T-helper 1 cell treated with Interleukin-12 subunit alpha and Interleukin-12 subunit beta and Interleukin-4 antibody, amounts not matched to agents 30 ng/mL and 1 ng/mL, for 36 hours (primary cell): Measurements from ENCODE around the gene DVL2. TPM values are rescaled to one million over a fixed set of nuclear protein-coding genes. Genes with fewer than 3 reads are reported as not detected.
"Not testable (repeated sequence)": the region's sequence is repeated elsewhere in the genome, so short reads cannot be mapped to it uniquely, and the experiment has no call there.

Experiments used
- intact Hi-C: fragments of 100-400 bp; cut with micrococcal nuclease; formaldehyde crosslinking; loops from one replicate; pipeline ENCODE4 v1.15.1; 2024
- total RNA-seq: library from RNA; stranded (reverse); gene quantifications from 2 replicates; pipeline ENCODE4 v1.2.3, GENCODE V29; 2022

DVL2 gene
- total RNA-seq, 1 donor from 2014 or later = 46.8 TPM

GRCh38 chr17:7258731-7259554 is 24.6 kb upstream of the DVL2 start:
- intact Hi-C loops = no loop called here

DNA sequence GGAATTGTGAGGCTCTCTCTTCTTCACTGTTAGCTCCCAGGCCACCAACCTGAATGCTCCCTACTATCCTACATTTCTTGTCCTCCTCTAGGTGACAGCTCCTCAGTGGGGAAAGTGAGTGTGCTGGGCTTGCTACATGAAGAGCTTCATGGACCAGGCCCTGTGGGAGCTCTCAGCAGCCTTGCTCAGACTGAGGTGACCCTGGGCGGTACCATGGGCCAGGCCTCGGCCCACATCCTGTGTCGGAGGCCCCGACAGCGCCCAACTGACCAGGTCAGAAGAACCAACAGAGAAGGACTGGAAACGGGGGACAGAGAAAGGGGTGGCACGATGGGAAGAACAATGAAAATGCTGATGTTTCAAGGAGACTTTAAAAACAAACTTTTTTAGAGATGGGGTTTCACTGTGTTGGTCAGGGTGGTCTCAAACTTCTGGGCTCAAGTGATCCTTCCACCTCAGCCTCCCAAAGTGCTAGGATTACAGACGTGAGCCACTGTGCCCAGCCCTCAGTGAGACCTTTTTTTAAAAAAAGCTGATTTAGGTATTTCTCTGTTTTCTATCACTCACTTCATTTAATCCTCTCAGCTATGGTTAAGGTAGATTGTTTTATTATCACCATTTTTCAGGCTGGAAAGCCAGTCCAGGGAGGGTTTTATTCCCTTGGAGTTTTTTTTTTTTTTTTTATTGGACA is 22.6 kb upstream of the DVL2 start:
- intact Hi-C loops = no loop called here

- intact Hi-C loops = loop anchor here (5.0 kb wide), 1 partner anchor 588 kb away; no protein-coding TSS in a partner anchor
Measured at GRCh38 chr17:7254511-7254910, 20.2 kb upstream of the DVL2 start.

DNA sequence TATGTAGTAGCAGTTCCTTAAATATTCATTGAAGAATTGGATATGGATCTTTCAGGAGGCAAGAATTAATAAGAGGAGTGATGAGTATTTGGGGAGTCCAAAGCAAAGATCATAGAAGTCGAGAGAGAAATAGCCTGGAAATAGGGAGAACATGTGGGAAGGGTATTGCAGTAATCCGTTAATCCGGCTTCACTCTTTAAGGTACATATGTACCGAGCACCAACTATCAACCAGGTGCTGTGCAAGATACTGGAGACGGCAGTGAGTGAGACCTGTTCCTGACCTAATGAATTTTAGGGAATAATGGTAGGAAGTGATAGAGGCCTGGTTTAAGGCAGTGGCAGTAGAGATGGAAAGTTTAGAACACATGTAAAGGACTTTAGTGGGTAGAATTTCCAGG is 18.8 kb upstream of the DVL2 start:
- intact Hi-C loops = loop anchor here (5.0 kb wide), 1 partner anchor 589 kb away; no protein-coding TSS in a partner anchor

DNA sequence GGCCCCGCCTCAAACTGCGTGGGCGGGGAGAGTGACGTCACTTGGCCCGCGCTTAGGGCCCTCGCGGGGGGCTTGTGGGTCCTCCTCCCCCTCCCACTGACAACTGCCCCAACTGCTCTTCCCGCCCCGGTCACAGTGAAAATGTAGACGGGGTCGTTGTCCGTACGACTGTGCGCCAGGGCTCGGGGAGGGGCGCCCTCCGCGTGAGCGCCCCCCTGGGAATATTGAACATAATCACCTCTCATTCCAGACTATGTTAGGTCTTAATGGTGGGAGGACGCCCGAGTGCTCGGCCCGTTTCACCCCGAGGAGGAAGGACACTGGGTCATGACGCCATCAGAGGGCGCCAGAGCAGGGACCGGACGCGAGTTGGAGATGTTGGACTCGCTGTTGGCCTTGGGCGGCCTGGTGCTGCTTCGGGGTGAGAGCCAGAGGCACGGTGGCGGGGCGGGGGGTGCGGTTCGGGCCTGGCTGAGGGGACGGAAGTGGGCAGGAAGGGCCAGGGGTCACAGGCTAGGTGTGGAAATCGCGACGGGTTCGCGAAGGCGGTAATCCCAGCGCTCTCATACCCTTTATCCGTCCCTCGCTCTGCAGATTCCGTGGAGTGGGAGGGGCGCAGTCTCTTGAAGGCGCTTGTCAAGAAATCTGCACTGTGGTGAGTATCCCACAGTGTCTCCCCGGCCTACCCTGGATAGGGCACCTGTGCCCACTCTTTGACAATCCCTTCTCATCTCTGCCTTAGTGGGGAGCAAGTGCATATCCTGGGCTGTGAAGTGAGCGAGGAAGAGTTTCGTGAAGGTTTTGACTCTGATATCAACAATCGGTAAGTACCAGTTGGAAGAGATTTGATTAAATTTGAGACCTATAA is 18.1 kb upstream of the DVL2 start, which contains the start of gene ELP5:
ELP5 (plus strand) TSS at position 40 of the 868 bp plus-strand sequence; CDS start at position 376, 336 bp downstream.
- intact Hi-C loops = loop anchor here (1.0 to 5.0 kb wide), 12 partner anchors 13 to 590 kb away; partner anchors contain the start of genes EIF5A, PHF23, SENP3 and TP53

- intact Hi-C loops = loop anchor here (1.0 to 5.0 kb wide), 12 partner anchors 12 to 591 kb away; partner anchors contain the start of genes EIF5A, PHF23, SENP3 and TP53
Measured at GRCh38 chr17:7251661-7252175, 17.4 kb upstream of the DVL2 start, which contains the start of gene CTDNEP1. CTDNEP1 (minus strand) TSS chr17:7251734; CDS start chr17:7251296, 438 bp downstream.

DNA sequence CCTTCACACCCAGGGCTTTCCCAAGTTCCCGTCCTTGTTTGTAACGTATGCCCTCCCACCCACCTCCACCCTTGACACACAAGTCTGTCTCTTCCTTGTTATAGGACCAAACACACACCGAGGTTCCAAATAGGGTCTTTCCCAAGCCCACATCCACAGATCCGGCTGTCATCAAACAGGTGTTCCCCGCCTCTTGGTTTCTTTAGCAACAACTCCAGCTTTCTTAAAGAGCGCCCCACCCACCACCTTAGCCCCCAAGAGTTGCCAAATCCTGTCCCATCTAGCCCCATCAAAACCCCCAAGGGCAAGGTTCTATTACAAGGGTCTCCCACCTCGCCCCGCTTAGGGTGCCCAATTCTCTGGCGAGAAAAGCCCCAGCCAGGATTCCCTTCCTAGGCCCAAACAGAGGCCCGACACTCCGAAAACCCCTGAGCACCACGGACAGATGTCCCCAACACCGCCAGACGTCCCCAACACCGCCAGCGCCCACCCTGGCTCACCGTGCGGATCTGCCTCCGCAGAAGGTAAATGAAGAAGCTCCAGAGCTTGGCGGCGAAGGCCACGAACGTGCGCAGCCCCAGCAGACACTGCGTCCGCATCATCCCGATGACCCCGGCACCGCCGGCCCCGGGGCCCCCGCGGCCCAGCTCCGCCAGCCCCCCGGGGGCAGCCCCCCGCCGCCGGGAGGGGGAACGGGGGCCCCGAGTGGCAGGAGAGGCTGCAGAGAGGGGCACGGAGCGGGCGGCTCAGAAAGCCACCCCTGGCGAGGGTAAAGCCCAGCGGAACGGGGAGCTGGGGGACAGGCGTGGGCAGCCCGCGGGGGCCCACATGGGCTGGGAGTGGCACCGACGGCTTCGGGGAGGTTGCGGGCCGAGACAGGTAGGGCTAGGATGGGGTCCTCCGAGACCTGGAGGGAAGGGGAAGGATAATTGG is 16.6 kb upstream of the DVL2 start:
- intact Hi-C loops = loop anchor here (5.0 kb wide), 1 partner anchor 591 kb away; no protein-coding TSS in a partner anchor

DNA sequence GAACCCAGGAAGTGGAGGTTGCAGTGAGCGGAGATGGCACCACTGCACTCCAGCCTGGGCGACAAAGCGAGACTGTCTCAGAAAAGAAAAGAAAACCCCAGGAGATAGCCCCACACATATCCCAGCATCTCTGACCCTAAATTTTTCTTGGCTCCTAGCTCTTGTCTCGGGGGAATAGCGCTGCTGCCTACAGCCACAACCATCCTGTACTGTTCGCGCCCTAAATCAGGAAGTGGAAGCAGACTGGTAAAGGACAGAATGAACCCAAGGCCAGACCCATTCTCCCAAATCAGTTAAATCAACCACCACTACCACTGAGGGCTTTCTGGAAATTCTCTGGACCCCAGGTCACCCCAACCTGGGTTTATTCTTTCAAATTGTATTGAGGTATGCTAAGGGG is 15.5 kb upstream of the DVL2 start:
- intact Hi-C loops = loop anchor here (5.0 kb wide), 1 partner anchor 592 kb away; no protein-coding TSS in a partner anchor

- intact Hi-C loops = no loop called here
Measured at GRCh38 chr17:7249214-7249613, 14.9 kb upstream of the DVL2 start.

- intact Hi-C loops = no loop called here
Measured at GRCh38 chr17:7248796-7249195, 14.5 kb upstream of the DVL2 start.

GRCh38 chr17:7246779-7247178 is 12.5 kb upstream of the DVL2 start:
- intact Hi-C loops = no loop called here

- intact Hi-C loops = not testable (repeated sequence)
Measured at GRCh38 chr17:7243838-7244237, 9.5 kb upstream of the DVL2 start.

DNA sequence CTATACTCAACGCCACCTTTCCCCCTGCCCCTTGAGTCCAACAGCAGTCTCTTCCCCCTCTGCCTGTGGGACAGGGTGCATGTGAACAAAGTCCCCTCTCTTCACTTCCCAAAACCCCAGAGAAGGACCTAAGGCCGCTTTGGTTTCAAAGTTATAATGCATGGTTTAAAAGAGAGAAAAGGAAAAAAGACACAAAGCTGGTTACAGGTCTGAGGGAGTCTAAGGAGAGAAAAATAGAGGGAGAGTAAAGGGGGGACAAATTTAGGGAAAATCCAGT is 9.1 kb upstream of the DVL2 start:
- intact Hi-C loops = no loop called here

DNA sequence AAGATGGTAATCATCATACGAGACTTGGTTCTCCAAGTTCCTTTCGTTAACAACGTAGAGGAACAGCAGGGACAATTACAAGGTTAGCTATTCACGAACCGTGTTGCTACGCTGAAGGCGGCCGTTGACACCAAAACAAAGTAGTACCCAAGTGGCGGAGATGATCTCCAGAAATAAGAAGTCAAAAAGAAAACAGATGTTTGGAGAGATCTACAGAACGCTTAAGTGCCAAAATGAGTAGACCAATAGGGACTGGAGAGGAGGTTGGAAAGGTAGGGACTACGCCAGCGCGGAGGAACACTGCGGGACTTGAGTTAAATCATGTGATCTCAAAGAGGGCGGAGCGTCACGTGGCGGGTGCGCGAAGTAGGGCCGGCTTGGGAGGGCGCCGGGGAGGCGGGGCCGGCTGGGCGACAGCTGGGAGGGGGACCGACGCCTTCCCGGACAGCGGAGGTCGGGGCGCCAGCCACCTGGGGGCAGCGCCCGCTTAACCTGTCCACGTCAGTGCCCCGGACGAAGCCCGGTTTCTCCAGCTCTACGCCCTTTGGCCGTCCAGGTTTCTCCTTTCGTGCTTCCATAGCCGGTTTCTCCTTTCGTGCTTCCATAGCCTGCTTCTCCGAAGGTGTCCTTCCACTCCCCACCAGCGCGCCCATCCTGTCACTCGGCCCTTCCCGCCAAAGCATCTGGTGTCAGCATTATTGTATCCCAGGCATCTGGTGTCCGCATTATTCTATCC is 8.6 kb upstream of the DVL2 start:
- intact Hi-C loops = no loop called here

DNA sequence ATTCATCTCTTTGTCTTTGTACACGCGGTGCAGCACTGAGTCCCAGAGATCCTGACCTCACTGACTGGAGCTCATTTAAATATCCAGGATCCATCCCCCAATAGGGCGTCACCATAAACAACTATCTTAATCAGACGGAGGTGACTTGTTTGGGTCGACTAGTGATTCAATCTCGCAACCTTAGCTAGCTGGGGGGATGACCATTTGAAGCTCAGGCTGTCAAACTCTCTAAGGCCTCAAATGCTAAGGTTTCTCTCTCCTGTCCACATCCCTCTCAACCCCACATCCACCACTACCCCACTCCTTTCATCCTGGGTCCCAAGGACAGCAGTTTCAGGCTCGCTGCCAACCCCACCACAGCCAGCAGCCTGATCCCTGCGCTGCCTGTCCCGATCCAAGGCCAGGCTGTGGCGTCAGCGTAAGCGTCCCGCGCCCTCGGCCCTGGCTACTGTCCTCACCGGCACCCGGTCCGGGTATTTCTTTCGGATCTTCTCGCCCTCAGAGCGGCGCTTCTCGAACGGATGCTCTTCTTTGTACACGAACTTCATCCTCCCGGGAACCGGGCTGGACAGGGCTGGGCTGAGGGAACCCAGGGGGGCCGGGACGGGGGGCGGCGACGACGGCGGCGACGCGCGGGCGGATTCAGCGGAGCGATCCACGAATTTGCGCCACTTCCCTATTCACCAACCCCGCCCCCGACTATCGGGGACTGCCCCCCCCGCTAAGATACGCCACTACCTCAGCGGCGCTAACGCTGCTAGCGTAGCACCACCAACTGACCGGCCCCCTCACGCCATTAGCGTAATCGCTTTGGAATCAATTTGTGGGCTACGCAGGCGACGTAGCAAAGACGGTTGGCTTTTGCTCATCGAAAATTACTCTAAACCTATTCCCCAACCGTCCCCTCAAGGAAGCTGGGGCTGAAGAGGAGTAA is 7.7 kb upstream of the DVL2 start, which contains the start of gene GABARAP:
GABARAP (minus strand) TSS at position 667 of the 934 bp plus-strand sequence; CDS start at position 548, 119 bp downstream.
- intact Hi-C loops = no loop called here

GRCh38 chr17:7241090-7241733 is 6.9 kb upstream of the DVL2 start:
- intact Hi-C loops = no loop called here

- intact Hi-C loops = no loop called here
Measured at GRCh38 chr17:7240375-7240774, 6.1 kb upstream of the DVL2 start.
